Measurements from ENCODE around the gene SMYD3.

The SMYD3 gene

DNA sequence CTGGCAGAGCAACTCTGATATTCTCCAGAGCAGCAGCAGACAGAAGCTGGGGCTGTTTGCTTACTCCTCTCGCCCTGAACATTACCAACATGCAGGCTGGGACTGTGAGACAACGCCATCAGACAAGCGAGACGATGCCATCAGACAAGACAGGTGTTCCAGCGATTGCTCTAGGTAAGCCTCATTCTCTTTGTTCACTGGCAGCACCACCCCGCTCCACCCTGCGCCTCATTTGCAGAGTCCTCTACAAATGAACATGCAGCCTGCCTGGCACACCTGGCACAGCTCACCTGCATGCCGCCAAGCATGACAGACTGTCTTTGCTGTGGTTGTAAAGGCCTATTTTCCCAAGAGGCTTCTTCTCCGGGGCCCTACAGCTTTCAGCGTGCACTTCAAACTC lies 346.2 kb downstream of the SMYD3 start:
- Mint-ChIP-seq H3K4me3 (no peak overlapping the region), H3K4me1 (peaks cover 14% of the 10 kb centered on the region), H3K36me3 (ENCODE audit: low read depth) (no peaks in the 10 kb centered on the region), H3K9me3 (no peaks in the 10 kb centered on the region), H3K27me3 (ENCODE audit: low read depth, poor library complexity) (no peaks in the 10 kb centered on the region), H3K27ac (no peak overlapping the region)
- TF ChIP-seq CTCF (IDR thresholded peaks at IDR 0.05): no peak
- no peak for DNase-seq

- no peak overlapping the region for H3K27ac Mint-ChIP-seq
- H3K36me3 Mint-ChIP-seq (ENCODE audit: low read depth): no peaks in the 10 kb centered on the region
- no peak for TF ChIP-seq CTCF (IDR thresholded peaks at IDR 0.05)
- H3K9me3 Mint-ChIP-seq: no peaks in the 10 kb centered on the region
- H3K4me1 Mint-ChIP-seq: peaks cover 9% of the 10 kb centered on the region
- H3K27me3 Mint-ChIP-seq (ENCODE audit: low read depth, poor library complexity): no peaks in the 10 kb centered on the region
- no peak overlapping the region for H3K4me3 Mint-ChIP-seq
- DNase-seq: no peak
Observed at GRCh38 chr1:246160374-246160773, 346.7 kb downstream of the SMYD3 start.

DNA sequence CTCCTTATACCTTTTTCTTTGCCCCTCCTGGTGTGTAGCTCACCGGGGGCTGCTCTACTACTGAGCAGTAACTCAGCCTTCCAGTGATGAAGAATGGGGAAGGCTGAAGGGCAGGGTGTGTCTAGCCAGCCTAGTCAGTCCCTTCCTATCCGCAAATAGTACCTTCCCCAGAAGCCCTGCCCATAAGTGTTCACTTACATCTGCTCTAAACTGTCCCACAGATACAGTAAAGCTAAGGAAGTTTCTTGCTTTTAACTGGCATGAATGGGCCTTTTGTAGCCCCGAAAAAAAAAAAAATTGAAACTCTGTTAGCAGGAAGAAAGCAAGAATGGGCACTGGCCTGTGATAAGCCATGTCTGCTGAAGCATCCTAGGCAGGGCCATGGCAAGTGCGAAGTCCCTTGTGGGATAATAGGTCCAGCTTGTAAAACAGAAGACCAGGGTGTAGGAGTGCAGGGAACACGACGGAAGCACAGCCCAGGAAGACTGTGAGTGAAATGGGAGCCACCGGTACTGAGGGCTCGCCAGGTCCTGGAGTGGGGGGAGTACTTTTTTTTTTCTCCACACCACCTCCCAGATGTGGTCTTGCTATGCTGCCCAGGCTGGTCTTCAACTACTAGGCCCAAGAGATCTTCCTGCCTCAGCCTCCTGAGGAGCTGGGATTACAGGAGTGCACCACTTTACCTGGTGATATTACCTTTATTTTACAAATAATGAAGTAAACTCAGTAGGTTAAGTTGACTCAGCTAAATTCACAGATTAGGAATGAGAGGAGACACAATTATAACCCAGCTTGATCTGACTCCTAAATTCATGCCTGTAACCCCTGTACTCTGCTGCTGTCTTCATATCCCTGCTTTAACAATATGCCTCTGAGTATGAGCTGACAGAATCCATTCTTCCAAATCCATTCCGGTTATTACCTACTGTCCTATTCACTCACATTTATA lies 347.5 kb downstream of the SMYD3 start:
- Mint-ChIP-seq H3K9me3 (no peaks in the 10 kb centered on the region), H3K4me1 (peaks cover under 1% of the 10 kb centered on the region), H3K27me3 (ENCODE audit: low read depth, poor library complexity) (no peaks in the 10 kb centered on the region), H3K36me3 (ENCODE audit: low read depth) (no peaks in the 10 kb centered on the region), H3K27ac (peak overlapping the region; percentile 36), H3K4me3 (no peak overlapping the region)
- no peak for DNase-seq
- no peak for TF ChIP-seq CTCF (IDR thresholded peaks at IDR 0.05)

DNA sequence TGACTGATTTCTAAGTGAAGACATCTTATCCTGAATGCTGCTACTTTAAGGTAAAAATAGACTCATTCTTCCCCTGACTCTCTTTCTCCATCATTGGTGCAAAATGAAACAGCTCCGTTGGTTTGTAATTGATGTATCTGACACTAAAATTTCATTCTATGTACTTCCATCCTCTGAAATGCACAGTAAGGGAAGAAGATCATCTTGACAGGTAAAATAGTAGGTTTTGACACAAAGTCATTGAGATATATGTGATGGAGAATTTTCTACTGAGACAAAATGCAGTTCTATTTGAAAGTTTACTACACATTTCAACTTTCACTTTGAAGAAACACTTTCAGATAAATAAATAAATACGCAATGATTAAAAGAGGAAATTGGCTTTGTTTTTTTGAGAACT lies 348.9 kb downstream of the SMYD3 start:
- no peaks in the 10 kb centered on the region for H3K27me3 Mint-ChIP-seq (ENCODE audit: low read depth, poor library complexity)
- H3K36me3 Mint-ChIP-seq (ENCODE audit: low read depth): no peaks in the 10 kb centered on the region
- no peaks in the 10 kb centered on the region for H3K9me3 Mint-ChIP-seq
- no peak for DNase-seq
- TF ChIP-seq CTCF (IDR thresholded peaks at IDR 0.05): no peak
- peaks cover 12% of the 10 kb centered on the region for H3K4me1 Mint-ChIP-seq
- no peak overlapping the region for H3K27ac Mint-ChIP-seq
- no peak overlapping the region for H3K4me3 Mint-ChIP-seq

DNA sequence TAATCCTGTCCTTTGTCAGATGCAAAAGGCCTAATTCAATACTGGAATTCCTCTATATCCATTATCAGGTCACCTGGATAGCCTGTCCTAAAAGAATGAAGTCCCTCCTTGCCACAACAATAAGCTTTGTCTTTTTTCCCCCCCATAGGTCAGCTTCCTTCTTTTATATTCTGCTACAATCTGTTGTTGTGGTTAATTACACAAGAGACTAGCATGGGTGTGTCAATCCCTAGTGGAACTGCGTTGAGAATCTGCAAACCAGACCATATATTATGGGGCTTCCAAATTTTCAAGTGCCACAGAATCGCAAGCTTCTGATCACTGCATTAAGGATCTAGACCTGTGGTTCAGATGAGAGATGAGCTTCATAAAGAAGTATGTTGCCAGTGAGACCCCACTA lies 349.6 kb downstream of the SMYD3 start:
- Mint-ChIP-seq H3K27ac (no peak overlapping the region), H3K27me3 (ENCODE audit: low read depth, poor library complexity) (no peaks in the 10 kb centered on the region), H3K4me3 (no peak overlapping the region), H3K9me3 (no peaks in the 10 kb centered on the region), H3K36me3 (ENCODE audit: low read depth) (no peaks in the 10 kb centered on the region), H3K4me1 (peaks cover 16% of the 10 kb centered on the region)
- no peak for DNase-seq
- no peak for TF ChIP-seq CTCF (IDR thresholded peaks at IDR 0.05)

GRCh38 chr1:246156847-246157246 lies 350.2 kb downstream of the SMYD3 start:
- Mint-ChIP-seq H3K4me3 (no peak overlapping the region), H3K4me1 (peaks cover 23% of the 10 kb centered on the region), H3K36me3 (ENCODE audit: low read depth) (no peaks in the 10 kb centered on the region), H3K9me3 (no peaks in the 10 kb centered on the region), H3K27me3 (ENCODE audit: low read depth, poor library complexity) (no peaks in the 10 kb centered on the region), H3K27ac (no peak overlapping the region)
- DNase-seq: no peak
- no peak for TF ChIP-seq CTCF (IDR thresholded peaks at IDR 0.05)

Data from nephron progenitor cell (in vitro differentiated cells).